Activated T-cell treated with anti-CD3 and anti-CD28 coated beads for 4 hours (primary cell): ENCODE results near the gene HERPUD1.
"Not testable (repeated sequence)": the region's sequence is repeated elsewhere in the genome, so short reads cannot be mapped to it uniquely, and the experiment has no call there.

Experiments used
- DNase-seq: peaks from one replicate; pipeline ENCODE4 v3.0.0-alpha.2; 2020

Gene HERPUD1

GRCh38 chr16:56983211-56983751, 51.3 kb downstream of the HERPUD1 start:
- no peak for DNase-seq

- no peak for DNase-seq
These were observed 52.7 kb downstream of the HERPUD1 start for GRCh38 chr16:56984639-56985038.

GRCh38 chr16:56985288-56985961, 53.5 kb downstream of the HERPUD1 start:
- no peak for DNase-seq

GRCh38 chr16:56985962-56986360, 54.0 kb downstream of the HERPUD1 start:
- DNase-seq, result no peak

GRCh38 chr16:56986361-56986760, 54.4 kb downstream of the HERPUD1 start:
- DNase-seq, result no peak

- DNase-seq, result not testable (repeated sequence)
These were observed 55.0 kb downstream of the HERPUD1 start for GRCh38 chr16:56986908-56987307.

GRCh38 chr16:56987692-56988091, 55.8 kb downstream of the HERPUD1 start:
- no peak for DNase-seq

GRCh38 chr16:56988161-56988947, 56.4 kb downstream of the HERPUD1 start:
- DNase-seq, result no peak

GRCh38 chr16:56988948-56989945, 57.3 kb downstream of the HERPUD1 start, which contains the start of gene NLRC5:
TSS of gene NLRC5 (plus strand) at chr16:56989557. CDS start at chr16:57020713, 31,156 bp downstream.
- DNase-seq, result peak; percentile 97

- DNase-seq, result no peak
These were observed 58.0 kb downstream of the HERPUD1 start for GRCh38 chr16:56989988-56990387.

- DNase-seq, result no peak
These were observed 58.7 kb downstream of the HERPUD1 start for GRCh38 chr16:56990407-56991286.

- DNase-seq, result not testable (repeated sequence)
These were observed 60.5 kb downstream of the HERPUD1 start for GRCh38 chr16:56992431-56992830.

- no peak for DNase-seq
These were observed 61.3 kb downstream of the HERPUD1 start for GRCh38 chr16:56993204-56993603.

- no peak for DNase-seq
These were observed 62.4 kb downstream of the HERPUD1 start for GRCh38 chr16:56994311-56994710.
